Right lobe of liver (tissue), 4 donors: ENCODE measurements around the gene FIGNL1.

Source experiments
- CTCF ChIP-seq, 4 donors: fragments of 200-600 bp in 3 of 4; fragments of 450-650 bp in 1 of 4; IDR thresholded peaks; one replicate each; pipeline versions ENCODE4 v1.5.1 to v1.8.0; 2016 to 2022; ENCODE audit warnings: antibody characterized with exemption in 4 of 4, mild to moderate bottlenecking in 2 of 4
- POLR2A ChIP-seq: fragments of 450-650 bp; IDR thresholded peaks from one replicate; pipeline ENCODE4 v1.6.1; 2017; ENCODE audit warnings: antibody characterized with exemption, mild to moderate bottlenecking
- donor health status: DM: no; HTN: no; CAD: no.
- donor health status: DM: no; HTN: no; CAD: no.
- donor health status: DM: no; HTN: yes; CAD: no.

- TF ChIP-seq CTCF (IDR thresholded peaks at IDR 0.05): no peak
- TF ChIP-seq POLR2A: no peak
These were observed 13.9 kb downstream of the FIGNL1 start for GRCh38 chr7:50436133-50436806.
